ENCODE measurements around the gene MFGE8. TPM values are rescaled to one million over a fixed set of nuclear protein-coding genes. Genes with fewer than 3 reads are reported as not detected.

MFGE8 gene
- total RNA-seq, 4 donors from 2014 or later: 51.8 to 156 (median 78.3) TPM

DNA sequence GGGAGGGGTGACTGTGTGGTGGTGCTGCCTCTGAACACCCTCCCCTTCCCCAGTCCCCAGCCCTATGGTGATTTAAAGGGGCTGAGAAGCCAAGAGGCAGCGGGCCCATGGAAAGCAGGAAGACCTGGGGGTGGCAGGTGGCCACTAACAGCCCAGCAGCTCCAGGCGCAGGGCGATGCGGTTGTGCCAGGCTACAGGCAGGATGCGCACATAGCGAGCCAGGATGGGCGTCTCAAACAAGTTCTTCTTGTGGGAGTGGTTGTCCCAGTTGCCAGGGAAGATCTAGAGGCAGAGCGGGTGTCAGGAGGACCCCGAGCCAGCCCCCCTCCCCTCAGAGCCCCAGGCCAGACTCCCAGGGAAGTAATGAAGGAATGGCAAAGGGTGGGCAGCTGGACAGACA is 13.9 kb downstream of the MFGE8 start:
- H3K27ac ChIP-seq: no peak overlapping the region
- TF ChIP-seq CTCF (IDR thresholded peaks at IDR 0.05) (no peak), POLR2A (IDR thresholded peaks at IDR 0.05) (no peak)
- no peaks in the 10 kb centered on the region for H3K9me3 ChIP-seq
- H3K27me3 ChIP-seq: peaks cover 0 to 6% of the 10 kb centered on the region in 2 donors
- no peak overlapping the region for H3K4me3 ChIP-seq
- DNase-seq: no peak
- peaks cover 0 to 24% (median 19%) of the 10 kb centered on the region in 4 donors for H3K4me1 ChIP-seq
- no peaks in the 10 kb centered on the region for H3K36me3 ChIP-seq

GRCh38 chr15:88898736-88899135 is 14.4 kb downstream of the MFGE8 start:
- no peak for DNase-seq
- no peaks in the 10 kb centered on the region for H3K36me3 ChIP-seq
- peaks cover 0 to 23% (median 20%) of the 10 kb centered on the region in 4 donors for H3K4me1 ChIP-seq
- no peak overlapping the region for H3K27ac ChIP-seq
- H3K27me3 ChIP-seq: peaks cover 0 to 6% of the 10 kb centered on the region in 2 donors
- H3K4me3 ChIP-seq: no peak overlapping the region
- H3K9me3 ChIP-seq: no peaks in the 10 kb centered on the region
- TF ChIP-seq POLR2A (IDR thresholded peaks at IDR 0.05) (no peak), CTCF (IDR thresholded peaks at IDR 0.05) (no peak)

DNA sequence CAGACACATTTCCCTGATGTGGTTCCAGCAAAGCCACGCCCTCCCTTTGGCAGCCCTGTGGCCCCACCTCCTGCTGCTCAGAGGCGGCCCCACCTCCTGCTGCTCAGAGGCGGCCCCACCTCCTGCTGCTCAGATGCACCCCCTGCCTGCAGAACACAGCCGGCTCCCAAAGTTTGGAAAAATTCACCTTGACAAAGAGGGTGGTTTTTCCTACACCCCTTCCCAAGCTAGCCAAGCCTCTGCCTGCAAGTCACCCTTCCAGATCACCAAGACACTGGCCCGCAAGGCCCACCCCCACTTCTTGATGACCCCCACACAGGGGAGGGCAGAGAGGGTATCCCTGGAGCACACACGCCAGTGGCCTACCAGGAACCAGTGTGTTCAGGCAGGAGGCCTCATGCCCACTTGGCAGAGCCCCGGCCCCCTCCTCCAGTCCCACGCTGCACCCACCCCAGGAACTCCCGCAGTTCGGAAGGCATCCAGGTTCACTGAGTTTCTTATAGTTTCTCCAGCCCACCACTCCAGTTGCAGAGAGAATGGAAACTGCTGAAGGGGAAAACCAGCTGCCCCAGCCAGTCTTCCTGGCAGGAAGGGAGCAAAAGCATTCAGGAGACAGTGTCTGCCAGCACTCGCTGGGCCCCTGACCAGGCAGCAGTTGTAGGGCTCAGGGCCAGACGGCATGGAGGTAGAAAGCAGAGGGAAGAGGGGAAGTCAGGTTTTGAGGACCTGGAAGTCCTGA is 15.6 kb downstream of the MFGE8 start:
- Histone ChIP-seq H3K9me3 (no peaks in the 10 kb centered on the region), H3K27me3 (peaks cover 0 to 6% of the 10 kb centered on the region in 2 donors), H3K4me3 (no peak overlapping the region), H3K36me3 (no peaks in the 10 kb centered on the region), H3K27ac (peak overlapping the region in 1 of 4 donors; percentile 7), H3K4me1 (peaks cover 0 to 23% (median 20%) of the 10 kb centered on the region in 4 donors)
- DNase-seq: peak; percentile 63 to 85 (median 65)
- TF ChIP-seq CTCF (IDR thresholded peaks at IDR 0.05) (peak in 5 of 6 experiments; percentile 19 to 52 (median 32)), POLR2A (IDR thresholded peaks at IDR 0.05) (no peak)

DNA sequence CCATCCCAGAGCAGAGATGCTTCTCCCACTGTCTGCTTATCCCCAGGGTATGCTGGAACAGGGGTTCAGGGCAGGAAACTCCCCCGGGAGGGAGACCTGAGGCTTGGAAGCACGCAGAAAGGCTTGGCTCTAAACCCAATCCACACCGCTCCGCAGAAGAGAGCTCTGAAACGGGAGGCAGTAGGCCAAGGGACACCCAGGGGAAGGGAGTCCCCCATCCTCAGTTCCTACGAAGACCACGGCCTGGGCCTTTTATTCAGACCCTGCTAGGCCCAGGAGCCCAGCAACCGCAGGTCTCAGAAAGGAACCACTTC is 16.1 kb downstream of the MFGE8 start:
- no peak for DNase-seq
- TF ChIP-seq POLR2A (IDR thresholded peaks at IDR 0.05): no peak
- TF ChIP-seq CTCF (IDR thresholded peaks at IDR 0.05): no peak
- no peak overlapping the region for H3K4me3 ChIP-seq
- no peaks in the 10 kb centered on the region for H3K9me3 ChIP-seq
- peaks cover 0 to 6% of the 10 kb centered on the region in 2 donors for H3K27me3 ChIP-seq
- H3K27ac ChIP-seq: peak overlapping the region in 1 of 4 donors; percentile 26
- no peaks in the 10 kb centered on the region for H3K36me3 ChIP-seq
- H3K4me1 ChIP-seq: peaks cover 0 to 23% (median 20%) of the 10 kb centered on the region in 4 donors

GRCh38 chr15:88896333-88897033 is 16.7 kb downstream of the MFGE8 start:
- Histone ChIP-seq H3K4me1 (peaks cover 0 to 23% (median 20%) of the 10 kb centered on the region in 4 donors), H3K4me3 (no peak overlapping the region), H3K27me3 (peaks cover 0 to 6% of the 10 kb centered on the region in 2 donors), H3K36me3 (no peaks in the 10 kb centered on the region), H3K9me3 (no peaks in the 10 kb centered on the region), H3K27ac (peak overlapping the region in 1 of 4 donors; percentile 26)
- DNase-seq: no peak
- no peak for TF ChIP-seq POLR2A (IDR thresholded peaks at IDR 0.05)
- no peak for TF ChIP-seq CTCF (IDR thresholded peaks at IDR 0.05)

All from Peyer's patch (tissue), 4 donors.